ENCODE results near the gene CDK11B. TPM values are rescaled to one million over a fixed set of nuclear protein-coding genes. Genes with fewer than 3 reads are reported as not detected.

Gene CDK11B
- total and polyA plus RNA-seq, 2 of the 8 experiments (the other 6 are each of a cell fraction or from before 2014, with no cell fraction given) = 11.1 to 31.9 TPM

DNA sequence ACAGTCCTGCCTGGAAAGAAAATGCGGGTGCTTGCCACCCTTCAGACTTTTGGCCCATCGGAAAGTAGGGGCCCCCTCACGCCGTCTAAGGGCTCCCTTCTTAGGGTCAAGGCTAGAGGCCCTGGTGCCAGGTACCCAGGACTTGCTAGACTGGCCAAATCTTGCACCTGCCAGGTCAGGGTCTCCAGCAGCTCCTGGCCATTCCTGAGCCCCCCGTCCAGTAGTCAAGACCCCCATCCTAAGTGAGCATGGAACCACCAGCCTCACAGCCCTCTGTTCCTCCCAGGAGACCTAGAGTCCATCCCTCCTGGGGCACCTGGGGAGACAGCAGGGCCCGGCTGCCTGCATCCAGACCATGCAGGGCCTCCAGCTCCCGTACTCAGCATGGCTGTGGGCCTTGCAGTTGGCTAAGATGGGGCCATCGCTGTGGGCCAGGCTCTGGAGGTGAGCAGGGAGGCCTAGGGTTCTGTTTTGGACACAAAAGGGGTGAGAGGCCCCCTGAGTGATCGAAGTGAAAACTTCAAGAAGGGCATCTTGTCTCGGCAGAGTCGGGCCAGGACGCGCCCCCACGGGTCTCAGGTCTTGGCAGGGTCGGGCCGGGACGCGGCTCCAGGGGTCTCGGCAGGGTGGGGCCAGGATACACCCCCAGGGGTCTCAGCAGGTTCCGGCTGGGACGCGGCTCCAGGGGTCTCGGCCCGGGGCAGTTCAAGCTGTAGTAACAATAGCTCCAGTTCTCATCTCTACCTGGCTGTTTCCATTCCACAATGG lies 64.8 kb downstream of the CDK11B start:
- Histone ChIP-seq H2AFZ (ENCODE audit: low read length) (no peak overlapping the region), H3K9ac (replicated peaks in 1 of 4; ENCODE audit: extremely low read depth in 1 of 4, low read depth in 3 of 4, low read length in 3 of 4) (no peak overlapping the region), H3K23me2 (ENCODE audit: low read depth, low read length) (peaks cover 2% of the 10 kb centered on the region; the same call in 1 of the 2 replicates), H2AK5ac (ENCODE audit: low read depth, low read length) (peak overlapping the region; percentile 75; the same call in 1 of the 2 replicates), H2BK120ac (replicated peaks; ENCODE audit: low read depth, low read length) (no peak overlapping the region), H3K23ac (ENCODE audit: insufficient read length) (no peak overlapping the region), H3K4ac (replicated peaks; ENCODE audit: insufficient read length, low read depth, low read length) (no peak overlapping the region), H3K4me1 (replicated peaks in 1 of 4; ENCODE audit: control insufficient read depth in 3 of 4, insufficient read depth in 4 of 4, low read length in 3 of 4) (peaks cover 0 to 18% (median 13%) of the 10 kb centered on the region in 4 experiments; a peak in 6 of 7 replicates), H3K27me3 (replicated peaks in 1 of 4; ENCODE audit: control insufficient read depth in 3 of 4, extremely low read depth in 1 of 4, insufficient read depth in 3 of 4, low read length in 3 of 4) (peaks cover under 1 to 15% (median 14%) of the 10 kb centered on the region in 4 experiments), H4K20me1 (replicated peaks in 1 of 2; ENCODE audit: control insufficient read depth in 1 of 2, insufficient read depth in 2 of 2, low read length in 2 of 2) (peaks cover 2 to 6% of the 10 kb centered on the region in 2 experiments), H4K8ac (ENCODE audit: extremely low read depth, insufficient read depth, low read length) (no peak overlapping the region; the same call in 1 of the 2 replicates), H3K14ac (ENCODE audit: insufficient read length) (no peak overlapping the region), H3K79me1 (ENCODE audit: low read depth, low read length) (no peaks in the 10 kb centered on the region), H2BK15ac (ENCODE audit: low read length) (no peak overlapping the region), H3K4me2 (ENCODE audit: insufficient read depth in 1 of 2, low read depth in 2 of 2, low read length in 2 of 2) (no peak overlapping the region), H2BK12ac (ENCODE audit: low read depth, low read length) (0 out of 2 replicates have a peak overlapping the region, but pooled peaks have one; percentile 17), H2BK5ac (ENCODE audit: low read depth, low read length) (no peak overlapping the region), H3K27ac (ENCODE audit: low read depth, low read length) (no peak overlapping the region), H3K9me3 (ENCODE audit: insufficient read depth in 2 of 2, low read depth in 1 of 2, low read length in 1 of 2) (no peaks in the 10 kb centered on the region), H3K56ac (replicated peaks; ENCODE audit: insufficient read length, low read depth, low read length) (no peak overlapping the region), H4K91ac (replicated peaks; ENCODE audit: insufficient read length, low read length) (no peak overlapping the region), H3K36me3 (ENCODE audit: control insufficient read depth in 2 of 4, insufficient read depth in 4 of 4, low read length in 3 of 4) (no peaks in the 10 kb centered on the region), H3K79me2 (ENCODE audit: control insufficient read depth in 1 of 2, insufficient read depth in 2 of 2, low read length in 2 of 2) (no peaks in the 10 kb centered on the region), H3K18ac (ENCODE audit: extremely low read depth, low read length) (no peak overlapping the region), H2BK20ac (ENCODE audit: low read length) (no peak overlapping the region), H3K4me3 (ENCODE audit: extremely low read depth in 1 of 4, insufficient read depth in 2 of 4, low read depth in 3 of 4, low read length in 4 of 4) (no peak overlapping the region), H4K5ac (ENCODE audit: insufficient read length, low read depth, low read length) (no peak overlapping the region)
- POLR2A ChIA-PET (ENCODE audit: partially characterized antibody) = interaction anchor here (0.6 kb wide), 1 partner anchor 246 kb away, joined by 4 read pairs; no protein-coding TSS in a partner anchor
- WGBS, 2 experiments (ENCODE audit: extremely low coverage in 1 of 2, insufficient coverage in 1 of 2, insufficient read length in 1 of 2, insufficient replicate concordance in 2 of 2, low coverage in 1 of 2, low lambda C conversion rate in 2 of 2, missing lambda C conversion rate in 1 of 2) = 89% methylated on average over 24 of the region's 24 CpGs; no CpG with 5 or more reads in 1 of the 2 experiments
- CTCF ChIA-PET (ENCODE audit: partially characterized antibody) = interaction anchor here (0.6 to 1.8 kb wide), 3 partner anchors 20 to 76 kb away, joined by 3 to 6 read pairs (median 3); no protein-coding TSS in a partner anchor
- FAIRE-seq = no peak
- no peak for DNase-seq (ENCODE audit: low read depth in 1 of 2, low spot score in 2 of 2)
- no peak for TF ChIP-seq TAF1 (IDR thresholded peaks at IDR 0.05; ENCODE audit: low read depth, low read length)
- no peak for TF ChIP-seq BCL11A (IDR thresholded peaks at IDR 0.05; ENCODE audit: low read depth in 2 of 2, low read length in 2 of 2)
- TF ChIP-seq ZNF274 (IDR thresholded peaks at IDR 0.05; ENCODE audit: borderline replicate concordance, extremely low read depth, low read length) = no peak
- TF ChIP-seq KDM5A (IDR thresholded peaks at IDR 0.05; ENCODE audit: low read length) = no peak
- TF ChIP-seq PHF8 (conservative IDR thresholded peaks at IDR 0.05; ENCODE audit: low read depth, low read length) = no peak
- no peak for TF ChIP-seq CBX8 (IDR thresholded peaks at IDR 0.05; ENCODE audit: borderline replicate concordance, low read depth, low read length)
- TF ChIP-seq SRF (IDR thresholded peaks at IDR 0.05; ENCODE audit: low read depth, low read length) = no peak
- TF ChIP-seq, protein P1, sequence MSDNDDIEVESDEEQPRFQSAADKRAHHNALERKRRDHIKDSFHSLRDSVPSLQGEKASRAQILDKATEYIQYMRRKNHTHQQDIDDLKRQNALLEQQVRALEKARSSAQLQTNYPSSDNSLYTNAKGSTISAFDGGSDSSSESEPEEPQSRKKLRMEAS (IDR thresholded peaks at IDR 0.05) = no peak
- no peak for TF ChIP-seq KDM4A (IDR thresholded peaks at IDR 0.05; ENCODE audit: low read depth, low read length, severe bottlenecking)
- no peak for TF ChIP-seq JUND (IDR thresholded peaks at IDR 0.05; ENCODE audit: low read length)
- TF ChIP-seq CTBP2 (IDR thresholded peaks at IDR 0.05; ENCODE audit: borderline replicate concordance, insufficient read depth, insufficient read length, low read length) = no peak
- no peak for TF ChIP-seq SIX5 (IDR thresholded peaks at IDR 0.05; ENCODE audit: low read depth, low read length)
